ENCODE data around the gene SLC49A3.
"Not testable (repeated sequence)": the region's sequence is repeated elsewhere in the genome, so short reads cannot be mapped to it uniquely, and the experiment has no call there.

The SLC49A3 gene

GRCh38 chr4:688854-689681, at the start of gene SLC49A3:
Gene SLC49A3 (minus strand): TSS chr4:689151. CDS start chr4:689127, 24 bp downstream.
- DNase-seq (ENCODE audit: low read depth in 2 of 2), result no peak

GRCh38 chr4:736561-736960, 47.6 kb upstream of the SLC49A3 start:
- not testable (repeated sequence) for DNase-seq (ENCODE audit: low read depth in 2 of 2)

GRCh38 chr4:735583-735982, 46.6 kb upstream of the SLC49A3 start:
- no peak for DNase-seq (ENCODE audit: low read depth in 2 of 2)

GRCh38 chr4:734951-735350, 46.0 kb upstream of the SLC49A3 start:
- no peak for DNase-seq (ENCODE audit: low read depth in 2 of 2)

- DNase-seq (ENCODE audit: low read depth in 2 of 2), result no peak
Observed at GRCh38 chr4:734075-734474, 45.1 kb upstream of the SLC49A3 start.

- no peak for DNase-seq (ENCODE audit: low read depth in 2 of 2)
Observed at GRCh38 chr4:733631-733980, 44.7 kb upstream of the SLC49A3 start.

- no peak for DNase-seq (ENCODE audit: low read depth in 2 of 2)
Observed at GRCh38 chr4:732911-733630, 44.1 kb upstream of the SLC49A3 start.

GRCh38 chr4:732486-732885, 43.5 kb upstream of the SLC49A3 start:
- DNase-seq (ENCODE audit: low read depth in 2 of 2), result no peak

- not testable (repeated sequence) for DNase-seq (ENCODE audit: low read depth in 2 of 2)
Observed at GRCh38 chr4:731954-732353, 43.0 kb upstream of the SLC49A3 start.

GRCh38 chr4:730946-731904, 42.3 kb upstream of the SLC49A3 start:
- DNase-seq (ENCODE audit: low read depth in 2 of 2), result not testable (repeated sequence)

GRCh38 chr4:730511-730910, 41.6 kb upstream of the SLC49A3 start:
- DNase-seq (ENCODE audit: low read depth in 2 of 2), result no peak

- no peak for DNase-seq (ENCODE audit: low read depth in 2 of 2)
Observed at GRCh38 chr4:729336-730315, 40.7 kb upstream of the SLC49A3 start.

GRCh38 chr4:727576-727975, 38.6 kb upstream of the SLC49A3 start:
- DNase-seq (ENCODE audit: low read depth in 2 of 2), result no peak

GRCh38 chr4:726838-727237, 37.9 kb upstream of the SLC49A3 start:
- DNase-seq (ENCODE audit: low read depth in 2 of 2), result no peak

GRCh38 chr4:726235-726787, 37.4 kb upstream of the SLC49A3 start:
- no peak for DNase-seq (ENCODE audit: low read depth in 2 of 2)

GRCh38 chr4:725391-726234, 36.7 kb upstream of the SLC49A3 start:
- DNase-seq (ENCODE audit: low read depth in 2 of 2), result no peak

- no peak for DNase-seq (ENCODE audit: low read depth in 2 of 2)
Observed at GRCh38 chr4:723751-724530, 35.0 kb upstream of the SLC49A3 start.

- DNase-seq (ENCODE audit: low read depth in 2 of 2), result no peak
Observed at GRCh38 chr4:722851-723360, 34.0 kb upstream of the SLC49A3 start.

Data from stimulated activated CD8-positive, alpha-beta memory T cell treated with anti-CD3 and anti-CD28 coated beads, Interleukin-7, amount 100 ng/mL, for 4 hours (primary cell).